LNCAP (cell line): ENCODE measurements around the gene ARRDC1.

Source experiments
- CTCF ChIP-seq: fragments of 450-650 bp; IDR thresholded peaks from 2 replicates; pipeline ENCODE4 v1.5.1; 2017; ENCODE audit warnings: mild to moderate bottlenecking

Gene ARRDC1

GRCh38 chr9:137574192-137574591, 31.3 kb upstream of the ARRDC1 start:
- TF ChIP-seq CTCF, result no peak

GRCh38 chr9:137575364-137575715, 30.1 kb upstream of the ARRDC1 start:
- TF ChIP-seq CTCF, result no peak

DNA sequence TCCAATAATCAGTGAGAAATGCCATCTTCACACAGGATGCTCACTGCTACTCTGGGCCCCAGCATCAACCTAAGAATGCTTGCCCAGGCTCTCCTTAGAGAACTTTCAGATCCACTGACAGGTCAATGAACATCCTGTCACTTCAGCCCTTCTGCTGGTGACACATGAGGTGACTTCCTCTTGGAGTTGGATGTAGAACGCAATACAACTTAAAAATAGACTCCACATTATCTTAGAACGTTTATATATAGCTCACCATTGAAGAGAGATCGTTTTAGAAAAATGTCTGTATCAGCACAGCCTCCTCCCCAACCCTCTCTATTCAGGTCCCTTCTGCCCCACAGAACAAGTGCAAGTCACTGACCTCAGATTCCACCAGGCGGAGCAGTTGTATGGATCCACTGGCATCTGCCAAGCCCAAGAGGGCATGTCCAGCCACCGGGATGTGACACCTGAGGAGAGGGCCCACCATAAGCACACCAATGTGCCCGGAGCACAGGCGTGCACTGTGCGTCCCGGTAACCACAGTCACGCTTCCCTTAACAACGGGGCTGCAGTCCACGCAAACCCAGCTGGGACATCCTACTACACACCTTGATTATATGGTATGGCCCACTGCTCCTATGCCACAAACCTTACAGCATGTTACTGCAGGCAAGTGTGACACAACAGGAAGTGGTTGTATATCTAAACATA, 29.6 kb upstream of the ARRDC1 start:
- no peak for TF ChIP-seq CTCF

GRCh38 chr9:137578518-137579258, 26.8 kb upstream of the ARRDC1 start, which contains the start of gene DPH7:
Gene DPH7 (minus strand): TSS chr9:137578925. CDS start chr9:137578777, 148 bp downstream.
- peak; percentile 98 for TF ChIP-seq CTCF

DNA sequence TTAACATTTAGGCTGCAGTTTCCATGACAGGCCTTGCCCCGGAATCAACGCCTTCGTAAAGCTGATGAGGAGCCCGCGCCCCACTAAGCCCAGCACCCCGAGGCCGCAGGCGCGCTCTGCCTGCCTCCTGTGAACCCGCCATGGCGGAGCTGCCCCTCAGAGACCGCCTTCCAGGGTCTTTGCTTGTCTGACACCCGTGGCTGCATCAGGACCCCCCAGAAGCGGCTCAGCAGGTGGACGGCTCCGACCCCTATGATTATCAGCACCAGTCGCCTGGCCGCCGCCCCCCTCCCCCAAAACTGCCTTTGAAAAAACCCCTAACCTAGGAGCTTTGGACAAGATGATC, 26.3 kb upstream of the ARRDC1 start:
- no peak for TF ChIP-seq CTCF

DNA sequence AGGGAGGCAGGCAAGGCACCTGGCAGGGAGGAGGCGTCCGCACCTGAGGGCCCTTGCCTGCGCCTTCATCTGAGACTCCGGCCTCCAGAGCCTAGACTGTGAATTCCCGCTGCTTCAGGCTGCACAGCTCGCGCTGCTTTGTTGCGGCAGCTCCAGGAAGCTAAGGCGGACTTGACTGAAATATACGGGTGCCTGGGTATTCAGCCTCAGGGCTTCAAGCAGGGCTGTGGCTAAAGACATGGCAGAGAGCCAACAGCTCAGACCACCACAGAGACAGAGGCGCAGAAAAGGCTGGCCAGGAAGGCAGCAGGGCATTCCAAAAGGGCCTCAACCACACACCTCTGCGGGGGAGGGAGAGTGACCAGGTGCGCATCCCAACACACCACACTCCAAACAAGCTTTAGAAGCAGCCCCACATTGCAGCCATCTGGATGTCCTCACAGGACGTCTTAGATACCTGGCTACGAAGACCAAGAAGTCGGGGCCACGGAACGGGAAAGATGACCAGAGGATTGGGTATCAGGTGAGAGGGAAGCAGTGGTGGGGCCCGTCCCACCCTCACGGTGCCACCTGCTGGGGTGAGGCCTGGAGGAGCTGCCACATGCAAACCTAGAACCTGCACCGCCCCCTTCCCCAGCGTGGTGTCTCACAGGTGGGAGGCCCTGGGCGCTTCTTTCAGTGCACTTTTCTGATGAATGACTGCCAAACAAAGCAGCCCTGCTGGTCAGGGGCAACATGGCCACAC, 25.1 kb upstream of the ARRDC1 start:
- TF ChIP-seq CTCF, result no peak

DNA sequence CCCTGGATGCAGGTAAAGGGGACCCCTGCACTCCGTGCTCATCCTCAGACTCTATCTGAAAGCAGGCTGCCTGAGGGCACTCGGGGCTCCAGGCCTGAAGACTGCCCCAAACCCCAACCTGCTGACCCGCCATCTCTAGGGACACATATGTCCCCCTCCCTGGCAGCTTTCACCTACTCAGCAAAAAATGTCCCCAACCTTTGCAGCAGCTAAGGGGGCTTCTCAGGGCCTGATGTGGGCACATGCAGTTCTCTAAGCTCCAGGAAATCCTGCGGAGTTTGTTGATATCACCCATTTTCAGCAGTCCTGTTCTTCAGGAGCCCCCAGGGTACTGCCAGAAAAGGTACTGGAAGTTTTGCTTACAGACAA, 24.5 kb upstream of the ARRDC1 start:
- no peak for TF ChIP-seq CTCF
